OCI-LY7 (cell line): ENCODE measurements around the gene NHLRC2. TPM values are rescaled to one million over a fixed set of nuclear protein-coding genes. Genes with fewer than 3 reads are reported as not detected.

ENCODE experiments used
- BruUV-seq: library from RNA; stranded (reverse); fragments of 400-500 nt; replicated peaks from 2 replicates; lab custom pipeline; 2021; lab: Mats Ljungman, UMichigan
- CTCF ChIA-PET: fragments of 300-600 bp; sonication (Branson Sonifier 250); formaldehyde crosslinking; loops from one replicate; lab custom pipeline; 2022; ENCODE audit warnings: antibody characterized with exemption; ENCODE audit not compliant: unreplicated experiment; lab: Charles Lee
- POLR2A ChIA-PET: fragments of 300-600 bp; sonication (Branson Sonifier 250); formaldehyde crosslinking; loops from one replicate; lab custom pipeline; 2022; ENCODE audit warnings: antibody characterized with exemption; lab: Charles Lee
- DNase-seq: peaks from one replicate; pipeline ENCODE4 v3.0.0-alpha.2; 2015; ENCODE audit warnings: low spot score
- H2AFZ ChIP-seq: fragments of 200-600 bp; sonication (generic), shearing (Covaris generic); 2 replicates; pipeline ENCODE4 v1.6.1; 2014; ENCODE audit warnings: mild to moderate bottlenecking, antibody characterized with exemption, low read length, moderate library complexity
- H3K27ac ChIP-seq: fragments of 200-600 bp; sonication (generic); 2 replicates; pipeline ENCODE4 v1.5.1; 2014; ENCODE audit warnings: mixed run types, low read depth, mild to moderate bottlenecking, moderate library complexity, low read length, inconsistent platforms; ENCODE audit not compliant: poor library complexity, severe bottlenecking
- H3K36me3 ChIP-seq: fragments of 200-600 bp; sonication (generic); 2 replicates; pipeline ENCODE4 v1.6.1; 2014; ENCODE audit warnings: mild to moderate bottlenecking, antibody characterized with exemption, low read length, moderate library complexity, mixed read lengths; ENCODE audit not compliant: insufficient read depth
- H3K4me1 ChIP-seq: fragments of 200-600 bp; sonication (generic); 2 replicates; pipeline ENCODE4 v1.5.1; 2014; ENCODE audit warnings: mild to moderate bottlenecking, low read length; ENCODE audit not compliant: insufficient read depth, poor library complexity, severe bottlenecking
- H3K4me2 ChIP-seq: fragments of 200-600 bp; sonication (generic); 2 replicates; pipeline ENCODE4 v1.6.1; 2014; ENCODE audit warnings: mild to moderate bottlenecking, low read length
- H3K4me3 ChIP-seq: fragments of 200-600 bp; sonication (generic); 2 replicates; pipeline ENCODE4 v1.5.1; 2014; ENCODE audit warnings: mild to moderate bottlenecking, low read depth, low read length; ENCODE audit not compliant: poor library complexity, severe bottlenecking
- H3K79me2 ChIP-seq: fragments of 200-600 bp; sonication (generic); 2 replicates; pipeline ENCODE4 v1.6.1; 2016; ENCODE audit warnings: low read depth, mild to moderate bottlenecking, low read length, moderate library complexity, mixed read lengths; ENCODE audit not compliant: insufficient read depth
- H3K9me2 ChIP-seq: fragments of 200-600 bp; sonication (generic); 2 replicates; pipeline ENCODE4 v1.6.1; 2016; ENCODE audit warnings: mild to moderate bottlenecking, low read length, mixed read lengths; ENCODE audit not compliant: insufficient read depth
- H3K9me3 ChIP-seq: fragments of 200-600 bp; sonication (generic); 2 replicates; pipeline ENCODE4 v1.6.1; 2014; ENCODE audit warnings: mild to moderate bottlenecking, mixed run types, low read length, mixed read lengths
- H4K20me1 ChIP-seq: fragments of 200-600 bp; sonication (generic); 2 replicates; pipeline ENCODE4 v1.6.1; 2014; ENCODE audit warnings: mild to moderate bottlenecking, antibody characterized with exemption, low read length, moderate library complexity, mixed read lengths; ENCODE audit not compliant: insufficient read depth
- EZH2phosphoT487 ChIP-seq: fragments of 200-600 bp; sonication (generic); IDR thresholded peaks from 2 replicates; pipeline ENCODE4 v1.6.1; 2018; ENCODE audit warnings: low read depth, borderline replicate concordance, mild to moderate bottlenecking, mixed run types, antibody characterized with exemption, low read length, moderate library complexity, mixed read lengths
- intact Hi-C: fragments of 100-400 bp; cut with micrococcal nuclease; formaldehyde crosslinking; loops from one replicate; pipeline ENCODE4 v1.10.0; 2022; ENCODE audit not compliant: unreplicated experiment
- total RNA-seq, 2 experiments: library from RNA; depleted of rRNA in 1 of 2; stranded (reverse); fragments of >200 nt in 1 of 2; shearing (Covaris generic) in 1 of 2; gene quantifications; 2 replicates each; pipeline ENCODE4 v1.2.3, GENCODE V29; 2014 to 2022
- TF ChIP-seq, protein P1 (sequence below): fragments of 200-600 bp; sonication (generic); conservative IDR thresholded peaks from 2 replicates; pipeline ENCODE4 v1.5.1; 2014; ENCODE audit warnings: mild to moderate bottlenecking, antibody characterized with exemption, low read length, moderate library complexity, mixed read lengths

NHLRC2 gene
- total RNA-seq, 2 experiments from 2014 or later, result 28.6 to 44.5 TPM

DNA sequence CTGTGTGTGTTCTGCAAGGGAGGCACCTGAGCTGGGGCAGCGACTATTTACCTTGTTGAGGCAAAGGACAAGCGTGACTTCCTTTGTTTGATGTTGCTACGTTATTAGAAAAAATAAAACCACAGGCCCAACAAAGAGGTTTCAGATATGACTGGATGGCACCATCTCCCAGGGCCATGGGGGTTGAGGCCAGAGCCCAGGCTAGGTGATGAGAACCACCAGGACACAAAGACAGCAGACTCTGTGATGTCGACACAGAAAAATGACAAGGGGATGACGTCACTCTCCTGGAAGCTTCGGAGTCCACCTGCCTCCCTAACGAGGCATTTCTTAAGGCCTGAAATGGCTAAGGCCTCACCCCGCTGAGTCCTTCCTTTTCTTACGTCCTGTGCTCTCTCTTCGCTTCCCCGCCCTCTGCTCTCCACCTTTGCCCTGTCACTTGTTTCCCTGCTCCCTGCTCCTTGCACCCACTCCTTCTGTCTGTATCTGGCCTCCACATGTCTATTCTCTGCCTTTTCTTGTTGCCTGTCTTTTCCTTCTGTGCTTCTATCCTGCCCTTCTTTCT, 106.2 kb downstream of the NHLRC2 start:
- H3K9me3 ChIP-seq, result no peaks in the 10 kb centered on the region
- peak overlapping the region; percentile 64; the same call in 1 of the 2 replicates for H2AFZ ChIP-seq
- no peak for TF ChIP-seq EZH2phosphoT487
- TF ChIP-seq, protein P1, sequence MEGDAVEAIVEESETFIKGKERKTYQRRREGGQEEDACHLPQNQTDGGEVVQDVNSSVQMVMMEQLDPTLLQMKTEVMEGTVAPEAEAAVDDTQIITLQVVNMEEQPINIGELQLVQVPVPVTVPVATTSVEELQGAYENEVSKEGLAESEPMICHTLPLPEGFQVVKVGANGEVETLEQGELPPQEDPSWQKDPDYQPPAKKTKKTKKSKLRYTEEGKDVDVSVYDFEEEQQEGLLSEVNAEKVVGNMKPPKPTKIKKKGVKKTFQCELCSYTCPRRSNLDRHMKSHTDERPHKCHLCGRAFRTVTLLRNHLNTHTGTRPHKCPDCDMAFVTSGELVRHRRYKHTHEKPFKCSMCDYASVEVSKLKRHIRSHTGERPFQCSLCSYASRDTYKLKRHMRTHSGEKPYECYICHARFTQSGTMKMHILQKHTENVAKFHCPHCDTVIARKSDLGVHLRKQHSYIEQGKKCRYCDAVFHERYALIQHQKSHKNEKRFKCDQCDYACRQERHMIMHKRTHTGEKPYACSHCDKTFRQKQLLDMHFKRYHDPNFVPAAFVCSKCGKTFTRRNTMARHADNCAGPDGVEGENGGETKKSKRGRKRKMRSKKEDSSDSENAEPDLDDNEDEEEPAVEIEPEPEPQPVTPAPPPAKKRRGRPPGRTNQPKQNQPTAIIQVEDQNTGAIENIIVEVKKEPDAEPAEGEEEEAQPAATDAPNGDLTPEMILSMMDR, result no peak
- BruUV-seq, result no TSS peak
- POLR2A ChIA-PET, result interaction anchor here (0.6 to 3.7 kb wide), 13 partner anchors 8 to 130 kb away, joined by 3 to 25 read pairs (median 3); partner anchors contain the start of gene ADRB1
- peaks cover 67% of the 10 kb centered on the region for H3K4me1 ChIP-seq
- CTCF ChIA-PET, result interaction anchor here (0.6 to 1.0 kb wide), 3 partner anchors 21 to 579 kb away, joined by 3 to 7 read pairs (median 3); no protein-coding TSS in a partner anchor
- no peaks in the 10 kb centered on the region for H4K20me1 ChIP-seq
- no peaks in the 10 kb centered on the region for H3K79me2 ChIP-seq
- H3K9me2 ChIP-seq, result no peaks in the 10 kb centered on the region
- intact Hi-C loops, result loop anchor here (1.0 to 2.0 kb wide), 4 partner anchors 65 to 136 kb away; partner anchors contain the start of genes ADRB1, DCLRE1A and NHLRC2
- no peaks in the 10 kb centered on the region for H3K36me3 ChIP-seq
- peak overlapping the region; percentile 88 for H3K27ac ChIP-seq
- H3K4me2 ChIP-seq, result peak overlapping the region; percentile 79
- H3K4me3 ChIP-seq, result peak overlapping the region; percentile 62
- peak; percentile 89 for DNase-seq

DNA sequence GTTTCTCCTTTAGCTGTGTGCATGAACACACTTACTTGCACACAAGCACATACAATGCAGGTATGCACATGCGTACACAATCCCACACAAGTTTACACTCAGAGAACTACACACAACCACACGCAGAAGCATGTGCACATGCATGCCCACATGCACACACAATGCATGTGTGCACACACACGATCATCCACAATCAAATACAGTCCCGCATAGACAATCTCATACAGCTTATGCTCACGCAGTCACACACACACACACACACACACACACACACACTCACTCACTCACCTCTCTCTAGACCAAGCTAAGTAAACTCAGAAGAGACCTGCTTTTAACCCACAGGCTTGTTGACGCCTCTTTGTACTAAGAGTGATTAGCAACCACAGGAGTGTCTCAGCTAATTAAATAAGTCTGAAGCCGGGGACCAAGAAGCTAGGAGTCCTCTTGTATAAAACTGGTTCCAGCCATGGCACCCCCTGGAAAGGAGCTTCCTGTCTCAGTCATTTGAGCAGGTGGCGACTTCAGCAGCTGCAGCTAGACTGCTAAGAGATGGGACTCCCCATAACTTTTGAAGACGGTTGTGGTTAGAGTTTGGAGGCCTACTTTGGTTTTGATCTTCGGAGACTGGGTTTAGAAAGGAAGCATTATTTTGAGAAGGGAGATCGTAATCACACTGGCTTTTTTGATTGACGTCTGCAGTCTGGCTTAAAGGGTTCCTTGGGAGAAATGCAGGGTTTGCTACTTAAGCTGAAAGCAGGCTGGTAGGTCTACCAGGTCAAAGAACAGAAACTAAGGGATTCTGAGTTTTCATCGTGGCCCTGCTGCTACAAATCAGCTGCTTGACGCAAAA, 106.9 kb downstream of the NHLRC2 start:
- H3K27ac ChIP-seq, result peak overlapping the region; percentile 88
- H3K79me2 ChIP-seq, result no peaks in the 10 kb centered on the region
- H3K9me2 ChIP-seq, result no peaks in the 10 kb centered on the region
- H3K4me1 ChIP-seq, result peaks cover 74% of the 10 kb centered on the region
- H4K20me1 ChIP-seq, result no peaks in the 10 kb centered on the region
- DNase-seq, result peak; percentile 90
- CTCF ChIA-PET, result interaction anchor here (0.6 to 0.8 kb wide), 4 partner anchors 27 to 578 kb away, joined by 3 to 7 read pairs (median 3); no protein-coding TSS in a partner anchor
- BruUV-seq, result no TSS peak
- H3K4me2 ChIP-seq, result peak overlapping the region; percentile 79
- no peak for TF ChIP-seq EZH2phosphoT487
- TF ChIP-seq, protein P1, result no peak
- POLR2A ChIA-PET, result interaction anchor here (0.5 to 3.7 kb wide), 14 partner anchors 7 to 231 kb away, joined by 3 to 25 read pairs (median 3); partner anchors contain the start of gene ADRB1
- H3K4me3 ChIP-seq, result peak overlapping the region; percentile 62
- no peaks in the 10 kb centered on the region for H3K36me3 ChIP-seq
- H3K9me3 ChIP-seq, result no peaks in the 10 kb centered on the region
- intact Hi-C loops, result loop anchor here (1.0 to 2.0 kb wide), 4 partner anchors 64 to 135 kb away; partner anchors contain the start of genes ADRB1, DCLRE1A and NHLRC2
- H2AFZ ChIP-seq, result peak overlapping the region; percentile 64
